ENCODE results near the gene SLC4A1AP.
"Not testable (repeated sequence)": the region's sequence is repeated elsewhere in the genome, so short reads cannot be mapped to it uniquely, and the experiment has no call there.

The SLC4A1AP gene

DNA sequence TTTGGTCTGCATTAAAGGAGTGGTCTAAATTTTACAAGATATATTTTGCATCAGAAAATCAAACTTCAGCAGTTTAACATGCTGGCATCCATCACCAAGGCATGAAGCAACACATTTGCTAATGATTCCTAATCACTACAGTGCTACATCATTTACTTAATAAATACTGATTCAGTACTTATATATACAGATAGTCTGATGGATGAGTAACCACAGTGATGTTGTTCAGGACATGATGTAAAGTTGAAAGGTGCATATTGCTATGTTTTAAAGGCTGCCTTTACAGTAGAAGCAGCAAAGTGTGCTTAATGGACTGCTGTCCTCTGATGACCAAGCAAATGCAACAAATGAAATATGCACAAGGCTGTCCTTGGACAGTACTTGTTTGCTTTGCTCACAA lies 11.3 kb upstream of the SLC4A1AP start:
- DNase-seq = no peak

- DNase-seq = no peak
Measured at GRCh38 chr2:27652790-27653189, 10.9 kb upstream of the SLC4A1AP start.

DNA sequence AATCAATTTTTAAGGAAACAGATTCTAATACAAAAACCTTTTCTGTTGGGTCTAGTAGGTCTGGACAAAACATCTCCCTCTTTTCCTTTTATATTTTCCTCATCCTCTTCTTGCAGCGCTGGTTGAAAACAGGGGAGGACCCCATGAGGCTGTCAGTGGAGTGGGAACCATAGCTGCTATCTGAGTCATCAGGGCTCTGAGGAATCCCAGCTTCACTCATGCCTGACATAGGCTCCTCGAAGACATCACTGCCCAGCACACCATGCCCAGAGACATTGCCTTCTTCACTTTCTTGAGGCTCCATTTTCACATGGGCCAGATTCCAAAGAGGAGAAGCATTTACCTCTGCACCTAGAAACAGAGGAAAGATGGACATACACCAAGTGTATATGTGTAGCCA lies 10.3 kb upstream of the SLC4A1AP start:
- no peak for DNase-seq

DNA sequence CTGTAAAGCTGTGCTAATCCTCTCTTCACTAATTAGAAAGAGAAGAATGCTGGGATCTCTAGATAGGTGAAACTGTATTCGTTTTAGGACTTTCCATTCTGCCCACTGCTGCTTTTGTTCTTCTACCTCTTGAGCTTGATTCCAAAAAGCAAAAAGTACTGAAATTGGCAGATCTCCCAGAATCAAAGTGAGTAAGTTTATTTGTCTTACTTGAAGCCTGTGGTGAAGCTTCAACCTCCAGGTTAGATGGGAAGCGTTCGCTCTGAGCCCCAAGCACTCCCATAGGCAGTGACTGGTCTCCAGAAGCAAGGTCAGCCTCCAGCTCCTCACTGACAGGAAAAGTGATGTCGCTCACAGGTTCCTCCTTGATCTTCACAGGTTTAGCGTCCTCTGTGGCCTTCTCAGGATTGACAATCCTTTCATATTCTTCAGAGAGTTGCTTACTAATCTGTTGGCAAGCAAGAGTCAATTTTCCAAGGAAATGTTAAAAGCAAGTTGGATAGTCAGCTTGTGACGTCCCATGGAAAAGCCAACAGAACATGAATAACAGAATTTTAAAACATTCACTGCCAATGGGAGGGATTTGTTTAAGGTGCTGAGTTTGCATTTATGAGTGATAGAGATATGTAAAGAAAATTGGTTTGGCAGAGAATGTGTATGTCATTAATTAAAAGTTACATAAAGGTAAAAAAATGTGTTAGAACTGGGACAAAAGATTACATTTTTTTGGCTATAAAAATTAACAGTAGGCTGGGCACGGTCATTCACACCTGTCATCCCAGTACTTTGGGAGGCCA lies 8.3 kb upstream of the SLC4A1AP start:
- DNase-seq = no peak

DNA sequence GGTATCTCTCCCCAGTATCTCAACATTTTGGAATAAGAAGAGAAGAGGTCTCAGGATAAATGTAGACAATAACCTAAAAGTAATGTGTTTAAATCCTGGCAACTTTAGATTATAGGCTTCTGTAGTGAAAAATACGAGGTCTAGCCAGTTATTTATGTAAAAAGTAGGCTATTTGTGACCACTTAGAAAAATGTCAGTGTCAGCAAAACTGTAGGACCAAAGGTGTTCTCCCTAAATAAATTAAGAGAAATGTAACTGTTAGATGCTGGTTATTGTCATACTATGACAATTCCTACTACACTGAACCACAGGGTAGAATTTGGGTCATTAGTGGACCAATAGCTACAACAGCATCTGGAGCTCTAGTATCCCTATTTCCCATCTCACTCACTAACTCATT lies 2.3 kb upstream of the SLC4A1AP start:
- no peak for DNase-seq

DNA sequence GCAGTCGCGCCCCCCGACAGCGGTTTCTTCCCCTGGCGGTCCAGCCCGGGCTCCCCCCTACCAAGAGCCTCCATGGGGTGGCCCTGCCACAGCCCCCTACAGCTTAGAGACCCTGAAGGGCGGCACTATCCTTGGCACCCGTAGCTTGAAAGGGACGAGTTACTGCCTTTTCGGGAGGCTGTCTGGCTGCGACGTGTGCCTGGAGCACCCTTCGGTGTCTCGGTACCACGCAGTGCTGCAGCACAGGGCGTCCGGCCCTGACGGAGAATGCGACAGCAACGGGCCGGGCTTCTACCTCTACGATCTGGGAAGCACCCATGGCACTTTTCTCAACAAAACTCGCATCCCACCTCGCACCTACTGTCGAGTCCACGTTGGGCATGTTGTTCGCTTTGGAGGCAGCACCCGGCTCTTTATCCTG lies 475 bp downstream of the SLC4A1AP start:
- DNase-seq = no peak

GRCh38 chr2:27664622-27665363 lies 1.1 kb downstream of the SLC4A1AP start:
- DNase-seq = no peak

DNA sequence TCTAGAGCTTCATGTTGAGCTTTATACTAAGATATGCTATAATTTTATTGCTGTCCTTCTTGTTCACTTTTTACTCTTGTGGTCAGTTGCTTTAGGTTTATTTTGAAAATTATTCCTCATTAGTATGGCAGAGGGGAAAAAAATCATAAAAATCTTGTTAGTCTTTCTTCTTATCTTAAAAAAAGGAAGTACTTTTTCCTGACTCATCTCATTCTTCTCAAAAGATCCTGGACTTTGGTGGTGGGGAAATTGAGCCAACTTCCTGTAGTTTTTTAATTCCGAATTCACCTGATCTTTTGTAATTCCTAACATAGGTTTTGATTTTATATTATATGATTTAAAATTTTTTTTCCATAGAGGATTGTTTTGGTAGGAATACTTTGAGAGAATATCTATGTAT lies 3.8 kb downstream of the SLC4A1AP start:
- DNase-seq = no peak

- no peak for DNase-seq
Measured at GRCh38 chr2:27671235-27671634, 7.5 kb downstream of the SLC4A1AP start.

DNA sequence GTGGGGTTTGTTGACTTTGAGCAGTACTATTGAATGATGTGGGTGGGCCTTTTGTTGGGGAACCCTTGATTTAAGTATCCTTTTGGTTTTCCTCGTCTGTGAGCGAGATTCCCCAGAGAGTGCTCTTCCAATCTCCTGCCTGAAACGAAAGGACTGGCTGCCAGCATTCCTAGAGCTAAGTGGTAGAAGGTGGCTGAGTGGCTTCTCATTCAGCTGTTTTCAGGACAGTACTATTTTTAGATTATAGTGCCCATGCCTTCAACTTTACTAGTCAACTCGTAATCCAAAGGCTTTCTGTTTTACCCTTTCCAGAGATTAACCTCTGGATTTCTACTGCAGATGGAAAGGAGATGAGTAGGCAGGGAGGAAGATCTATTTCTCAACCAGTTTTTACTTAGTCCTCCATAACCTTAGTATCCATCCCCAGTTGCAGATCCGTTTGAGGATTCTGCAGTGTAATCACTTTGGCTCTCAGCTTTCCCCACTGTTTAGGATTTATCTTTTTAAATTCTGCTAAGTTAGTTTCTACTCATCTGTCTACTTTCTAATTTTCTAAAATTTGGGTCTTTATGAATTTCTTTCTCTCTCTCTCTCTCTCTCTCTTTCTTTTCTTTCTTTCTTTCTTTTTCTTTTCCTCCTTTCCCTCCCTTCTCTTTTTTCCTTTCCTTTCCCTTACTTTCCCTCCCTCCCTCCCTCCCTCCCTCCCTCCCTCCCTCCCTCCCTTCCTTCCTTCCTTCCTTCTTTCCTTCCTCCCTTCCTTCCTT lies 9.2 kb downstream of the SLC4A1AP start:
- peak; percentile 32 to 40 for DNase-seq

- DNase-seq = no peak
Measured at GRCh38 chr2:27680571-27680970, 16.9 kb downstream of the SLC4A1AP start.

DNA sequence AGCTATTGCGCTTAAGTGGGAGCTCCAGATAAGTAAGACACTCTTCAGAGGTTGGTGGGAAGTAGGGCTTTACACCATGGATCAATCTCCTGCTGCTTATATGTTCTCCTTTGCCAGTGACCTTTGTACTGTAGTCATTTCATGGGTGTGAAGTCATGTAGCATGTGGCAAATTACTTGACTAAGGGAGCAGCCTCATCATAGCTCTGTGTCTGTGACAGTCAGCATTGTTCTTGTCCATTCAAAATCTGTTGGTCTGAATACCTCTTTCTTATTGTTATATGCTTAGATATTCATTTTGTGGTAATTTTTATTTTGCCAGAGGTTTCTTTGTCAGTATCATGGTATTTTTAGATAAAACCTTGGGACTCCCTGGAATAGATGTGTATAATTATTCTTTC lies 18.2 kb downstream of the SLC4A1AP start:
- DNase-seq = no peak

GRCh38 chr2:27682334-27682771 lies 18.7 kb downstream of the SLC4A1AP start:
- not testable (repeated sequence) for DNase-seq

- DNase-seq = peak; percentile 87 to 89
Measured at GRCh38 chr2:27683390-27684071, 19.8 kb downstream of the SLC4A1AP start.

DNA sequence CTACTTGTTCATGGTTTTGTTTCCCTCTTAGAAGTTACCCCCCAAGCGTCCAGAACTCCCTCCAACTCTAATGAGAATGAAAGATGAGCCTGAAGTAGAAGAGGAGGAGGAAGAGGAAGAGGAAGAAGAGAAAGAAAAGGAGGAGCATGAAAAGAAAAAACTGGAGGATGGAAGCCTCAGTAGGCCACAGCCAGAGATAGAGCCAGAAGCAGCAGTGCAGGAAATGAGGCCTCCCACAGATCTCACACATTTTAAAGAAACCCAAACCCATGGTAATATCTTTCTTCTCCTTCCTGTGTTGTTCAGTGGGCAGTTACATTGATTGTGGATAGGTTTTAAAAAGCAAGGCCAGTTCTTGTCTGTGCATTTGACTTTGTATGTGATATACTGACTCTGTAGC lies 21.3 kb downstream of the SLC4A1AP start:
- not testable (repeated sequence) for DNase-seq

GRCh38 chr2:27685577-27685976 lies 21.9 kb downstream of the SLC4A1AP start:
- no peak for DNase-seq

DNA sequence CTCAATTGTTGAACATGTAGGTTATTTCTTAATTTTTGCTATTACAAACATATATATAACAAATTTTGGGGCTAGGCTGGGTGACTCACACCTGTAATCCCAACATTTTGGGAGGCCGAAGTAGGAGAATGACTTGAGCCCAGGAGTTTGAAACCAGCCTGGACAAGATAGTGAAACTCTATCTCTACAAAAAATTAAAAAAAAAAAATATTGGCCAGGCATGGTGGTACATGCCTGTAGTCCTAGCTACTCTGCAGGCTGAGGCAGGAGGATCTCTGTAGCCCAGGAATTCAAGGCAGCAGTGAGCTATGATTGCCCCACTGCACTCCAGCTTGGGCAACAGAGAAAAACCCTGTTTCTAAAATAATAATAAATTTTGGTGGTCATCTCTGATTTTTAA lies 23.5 kb downstream of the SLC4A1AP start:
- DNase-seq = no peak

DNA sequence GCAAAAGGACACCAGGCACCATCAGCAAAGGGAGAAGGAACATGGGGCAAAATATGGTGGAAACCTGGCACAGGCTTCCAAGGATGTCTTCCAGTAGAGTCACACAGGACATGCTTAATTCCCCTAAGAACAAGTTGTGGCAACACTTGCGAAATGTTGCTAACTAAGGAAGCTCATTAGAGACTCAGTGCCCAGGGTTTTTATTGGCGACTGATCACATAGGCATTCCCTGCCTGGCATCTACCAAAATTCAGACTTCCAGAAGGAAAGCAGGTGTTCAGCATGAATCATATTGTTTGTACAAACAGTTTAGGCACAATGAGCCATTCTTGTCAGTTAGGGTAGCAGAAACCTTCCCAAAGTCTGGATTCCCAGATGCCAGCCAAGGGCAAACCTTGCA lies 25.7 kb downstream of the SLC4A1AP start:
- no peak for DNase-seq

DNA sequence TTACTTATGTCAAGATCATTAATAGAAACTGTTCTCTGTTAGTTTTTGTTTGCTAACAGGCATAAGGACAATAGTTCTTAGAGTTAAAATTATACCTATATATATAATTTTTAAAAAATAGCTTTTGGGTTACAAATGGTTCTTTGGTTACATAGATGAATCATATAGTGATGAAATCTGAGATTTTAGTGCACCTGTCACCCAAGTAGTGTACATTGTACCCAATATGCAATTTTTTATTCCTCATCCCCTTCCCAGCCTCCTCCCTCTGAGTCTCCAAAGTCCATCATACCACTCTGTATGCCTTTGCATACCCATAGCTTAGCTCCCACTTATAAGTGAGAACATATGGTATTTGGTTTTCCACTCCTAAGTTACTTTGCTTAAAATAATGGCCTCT lies 26.4 kb downstream of the SLC4A1AP start:
- DNase-seq = no peak

DNA sequence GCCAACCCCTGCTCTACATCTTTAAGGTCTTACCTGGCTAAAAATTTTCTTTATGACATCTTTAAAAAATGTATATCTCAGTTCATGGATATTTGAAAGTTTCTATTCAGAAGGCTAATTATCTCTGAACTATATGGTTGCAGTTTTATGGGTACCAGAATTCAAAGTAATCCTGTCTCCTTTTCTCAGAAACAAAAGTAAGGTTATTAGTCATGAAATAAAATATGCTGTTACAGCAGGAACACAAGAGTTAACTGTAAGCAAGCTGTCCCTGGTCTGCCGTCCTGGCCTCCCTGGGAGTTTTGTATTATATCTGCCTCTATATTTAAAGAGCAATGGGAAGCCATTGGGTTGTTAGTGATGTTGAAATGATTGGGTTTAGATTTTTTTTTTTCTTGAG lies 34.0 kb downstream of the SLC4A1AP start:
- no peak for DNase-seq

- DNase-seq = peak in 1 of 2 experiments; percentile 45
Measured at GRCh38 chr2:27701676-27702075, 38.0 kb downstream of the SLC4A1AP start.

- no peak for DNase-seq
Measured at GRCh38 chr2:27702302-27702701, 38.6 kb downstream of the SLC4A1AP start.
